Measurements from ENCODE around the gene TIMP1.

The TIMP1 gene

DNA sequence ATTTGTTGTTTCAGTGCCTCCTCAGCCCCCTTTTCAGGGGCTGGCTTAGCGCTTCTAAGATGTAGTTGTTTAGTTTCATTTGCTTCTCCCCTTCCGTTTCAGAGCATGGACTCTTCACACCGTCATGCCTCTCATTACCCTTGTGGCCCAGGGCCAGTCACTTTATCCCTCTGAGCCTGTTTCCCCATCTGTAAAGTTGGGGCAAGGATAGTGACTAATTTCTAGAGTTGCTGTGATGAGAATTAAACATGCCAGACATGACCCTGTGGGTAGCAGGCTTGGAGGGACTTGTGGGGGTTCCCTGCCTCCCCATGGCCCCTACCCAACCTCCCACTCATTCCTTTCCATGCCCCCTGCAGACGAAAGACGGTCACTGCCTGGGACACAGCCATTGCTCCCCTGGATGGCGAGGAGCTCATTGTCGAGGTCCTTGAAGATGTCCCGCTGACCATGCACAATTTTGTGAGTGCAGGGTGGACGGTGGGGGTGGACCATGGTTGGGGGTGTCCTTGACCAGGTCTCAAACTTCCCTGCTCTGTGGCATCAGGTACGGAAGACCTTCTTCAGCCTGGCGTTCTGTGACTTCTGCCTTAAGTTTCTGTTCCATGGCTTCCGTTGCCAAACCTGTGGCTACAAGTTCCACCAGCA lies 17.7 kb upstream of the TIMP1 start:
- POLR2A ChIA-PET: no interaction called here
- CTCF ChIA-PET: interaction anchor here (1.4 kb wide), 1 partner anchor 76 kb away, joined by 3 read pairs; no protein-coding TSS in a partner anchor
- DNase-seq: no peak
- no peak overlapping the region for H3K4me3 ChIP-seq (ENCODE audit: control insufficient read depth in 1 of 7, extremely low read depth in 1 of 7, insufficient read depth in 4 of 7, low read depth in 2 of 7, low read length in 6 of 7)
- peaks cover 0 to 21% (median 14%) of the 10 kb centered on the region in 4 experiments for H3K4me1 ChIP-seq (ENCODE audit: control extremely low read depth in 1 of 4, control insufficient read depth in 4 of 4, insufficient read depth in 4 of 4, low read length in 3 of 4)
- peaks cover 0 to 62% (median 26%) of the 10 kb centered on the region in 4 experiments for H3K36me3 ChIP-seq (ENCODE audit: control insufficient read depth in 4 of 4, insufficient read depth in 4 of 4, low read length in 3 of 4)
- H3K27ac ChIP-seq (ENCODE audit: insufficient read depth in 1 of 2, low read depth in 1 of 2, low read length in 2 of 2, poor library complexity in 1 of 2, severe bottlenecking in 2 of 2): no peak overlapping the region
- WGBS (ENCODE audit: insufficient coverage): 89% methylated on average over 10 of the region's 12 CpGs
- peaks cover 0 to 3% (median 0%) of the 10 kb centered on the region in 5 experiments for H3K9me3 ChIP-seq (ENCODE audit: control extremely low read depth in 1 of 5, control insufficient read depth in 4 of 5, insufficient read depth in 2 of 5, low read depth in 1 of 5, low read length in 4 of 5)
- H3K27me3 ChIP-seq (replicated peaks in 2 of 5; ENCODE audit: control insufficient read depth in 4 of 5, insufficient read depth in 5 of 5, low read length in 4 of 5): peaks cover 0 to 3% (median 0%) of the 10 kb centered on the region in 5 experiments

DNA sequence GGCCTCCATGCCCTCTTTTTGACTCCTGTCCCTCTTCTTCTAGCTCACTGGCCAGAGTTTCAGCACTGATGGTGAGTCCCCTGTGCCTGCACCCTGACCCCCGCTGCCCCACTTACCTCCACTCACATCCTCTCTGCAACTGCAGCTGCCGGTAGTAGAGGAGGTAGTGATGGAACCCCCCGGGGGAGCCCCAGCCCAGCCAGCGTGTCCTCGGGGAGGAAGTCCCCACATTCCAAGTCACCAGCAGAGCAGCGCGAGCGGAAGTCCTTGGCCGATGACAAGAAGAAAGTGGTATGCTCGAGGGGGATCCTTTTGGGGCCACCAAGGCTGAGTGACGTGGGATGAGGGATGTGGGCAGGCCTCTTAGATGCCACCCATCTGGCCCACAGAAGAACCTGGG lies 15.4 kb upstream of the TIMP1 start:
- H3K27me3 ChIP-seq (replicated peaks in 2 of 5; ENCODE audit: control insufficient read depth in 4 of 5, insufficient read depth in 5 of 5, low read length in 4 of 5): peaks cover 0 to 3% (median 0%) of the 10 kb centered on the region in 5 experiments
- H3K4me1 ChIP-seq (ENCODE audit: control extremely low read depth in 1 of 4, control insufficient read depth in 4 of 4, insufficient read depth in 4 of 4, low read length in 3 of 4): peaks cover 0 to 16% (median 5%) of the 10 kb centered on the region in 4 experiments
- POLR2A ChIA-PET: no interaction called here
- H3K4me3 ChIP-seq (ENCODE audit: control insufficient read depth in 1 of 7, extremely low read depth in 1 of 7, insufficient read depth in 4 of 7, low read depth in 2 of 7, low read length in 6 of 7): no peak overlapping the region
- peaks cover 0 to 77% (median 31%) of the 10 kb centered on the region in 4 experiments for H3K36me3 ChIP-seq (ENCODE audit: control insufficient read depth in 4 of 4, insufficient read depth in 4 of 4, low read length in 3 of 4)
- no peak for DNase-seq
- no peaks in the 10 kb centered on the region for H3K9me3 ChIP-seq (ENCODE audit: control extremely low read depth in 1 of 5, control insufficient read depth in 4 of 5, insufficient read depth in 2 of 5, low read depth in 1 of 5, low read length in 4 of 5)
- no peak overlapping the region for H3K27ac ChIP-seq (ENCODE audit: insufficient read depth in 1 of 2, low read depth in 1 of 2, low read length in 2 of 2, poor library complexity in 1 of 2, severe bottlenecking in 2 of 2)
- CTCF ChIA-PET: interaction anchor here (0.6 kb wide), 1 partner anchor 77 kb away, joined by 3 read pairs; no protein-coding TSS in a partner anchor
- 99% methylated on average over 9 of the region's 11 CpGs for WGBS (ENCODE audit: insufficient coverage)

DNA sequence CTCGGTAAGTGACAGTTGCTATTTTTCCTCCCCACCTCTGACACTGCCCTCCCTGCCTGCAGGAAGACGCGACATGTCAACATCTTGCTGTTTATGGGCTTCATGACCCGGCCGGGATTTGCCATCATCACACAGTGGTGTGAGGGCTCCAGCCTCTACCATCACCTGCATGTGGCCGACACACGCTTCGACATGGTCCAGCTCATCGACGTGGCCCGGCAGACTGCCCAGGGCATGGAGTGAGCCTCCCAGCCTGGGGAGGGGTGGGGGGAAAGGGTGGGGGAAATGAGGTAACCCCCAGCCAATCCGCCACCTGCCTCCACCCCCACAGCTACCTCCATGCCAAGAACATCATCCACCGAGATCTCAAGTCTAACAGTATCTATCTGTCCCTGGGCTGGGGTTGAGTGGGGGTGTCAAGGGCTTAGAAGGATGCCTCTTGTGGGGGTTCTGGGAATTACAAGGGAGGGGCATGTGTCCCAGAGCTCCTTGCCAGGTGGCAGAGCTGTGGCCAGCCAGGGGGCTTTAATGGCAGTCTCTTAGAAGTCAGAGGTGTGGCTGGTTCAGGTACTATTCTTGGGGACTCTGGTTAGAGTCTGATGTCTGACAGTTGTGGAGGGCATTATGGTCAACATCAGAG lies 13.5 kb upstream of the TIMP1 start:
- Histone ChIP-seq H3K4me3 (ENCODE audit: control insufficient read depth in 1 of 7, extremely low read depth in 1 of 7, insufficient read depth in 4 of 7, low read depth in 2 of 7, low read length in 6 of 7) (no peak overlapping the region), H3K36me3 (ENCODE audit: control insufficient read depth in 4 of 4, insufficient read depth in 4 of 4, low read length in 3 of 4) (peaks cover 0 to 67% (median 27%) of the 10 kb centered on the region in 4 experiments), H3K27me3 (replicated peaks in 2 of 5; ENCODE audit: control insufficient read depth in 4 of 5, insufficient read depth in 5 of 5, low read length in 4 of 5) (peaks cover 0 to 3% (median 0%) of the 10 kb centered on the region in 5 experiments), H3K9me3 (ENCODE audit: control extremely low read depth in 1 of 5, control insufficient read depth in 4 of 5, insufficient read depth in 2 of 5, low read depth in 1 of 5, low read length in 4 of 5) (no peaks in the 10 kb centered on the region), H3K27ac (ENCODE audit: insufficient read depth in 1 of 2, low read depth in 1 of 2, low read length in 2 of 2, poor library complexity in 1 of 2, severe bottlenecking in 2 of 2) (no peak overlapping the region), H3K4me1 (ENCODE audit: control extremely low read depth in 1 of 4, control insufficient read depth in 4 of 4, insufficient read depth in 4 of 4, low read length in 3 of 4) (peaks cover 0 to 3% (median 1%) of the 10 kb centered on the region in 4 experiments)
- DNase-seq: peak; percentile 42 to 74 (median 66)
- ChIA-PET POLR2A (no interaction called here), CTCF (interaction anchor here (0.6 to 1.6 kb wide), 4 partner anchors 28 to 75 kb away, joined by 3 to 4 read pairs (median 4); no protein-coding TSS in a partner anchor)
- WGBS (ENCODE audit: insufficient coverage): 98% methylated on average over 5 of the region's 13 CpGs

DNA sequence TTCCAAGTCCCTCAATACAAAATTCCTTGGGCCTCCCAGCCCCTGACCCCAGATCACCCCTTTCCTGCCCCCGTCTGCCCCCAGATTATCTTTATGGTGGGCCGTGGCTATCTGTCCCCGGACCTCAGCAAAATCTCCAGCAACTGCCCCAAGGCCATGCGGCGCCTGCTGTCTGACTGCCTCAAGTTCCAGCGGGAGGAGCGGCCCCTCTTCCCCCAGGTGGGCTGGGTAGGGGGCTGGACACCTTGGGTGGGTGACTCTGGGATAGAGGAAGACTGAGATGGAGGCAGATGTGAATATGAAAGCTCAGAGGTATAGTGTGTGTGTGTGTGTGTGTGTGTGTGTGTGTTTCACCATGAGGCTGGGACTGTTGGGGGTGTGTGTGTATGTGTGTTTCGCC lies 11.4 kb upstream of the TIMP1 start:
- ChIA-PET CTCF (no interaction called here), POLR2A (no interaction called here)
- no peak for DNase-seq
- H3K27me3 ChIP-seq (replicated peaks in 2 of 5; ENCODE audit: control insufficient read depth in 4 of 5, insufficient read depth in 5 of 5, low read length in 4 of 5): peaks cover 0 to 3% (median 0%) of the 10 kb centered on the region in 5 experiments
- peaks cover 0 to 49% (median 22%) of the 10 kb centered on the region in 4 experiments for H3K36me3 ChIP-seq (ENCODE audit: control insufficient read depth in 4 of 4, insufficient read depth in 4 of 4, low read length in 3 of 4)
- no peak overlapping the region for H3K27ac ChIP-seq (ENCODE audit: insufficient read depth in 1 of 2, low read depth in 1 of 2, low read length in 2 of 2, poor library complexity in 1 of 2, severe bottlenecking in 2 of 2)
- H3K4me1 ChIP-seq (ENCODE audit: control extremely low read depth in 1 of 4, control insufficient read depth in 4 of 4, insufficient read depth in 4 of 4, low read length in 3 of 4): peaks cover 0 to 12% (median 3%) of the 10 kb centered on the region in 4 experiments
- no peaks in the 10 kb centered on the region for H3K9me3 ChIP-seq (ENCODE audit: control extremely low read depth in 1 of 5, control insufficient read depth in 4 of 5, insufficient read depth in 2 of 5, low read depth in 1 of 5, low read length in 4 of 5)
- 87% methylated on average over 7 of the region's 8 CpGs for WGBS (ENCODE audit: insufficient coverage)
- no peak overlapping the region for H3K4me3 ChIP-seq (ENCODE audit: control insufficient read depth in 1 of 7, extremely low read depth in 1 of 7, insufficient read depth in 4 of 7, low read depth in 2 of 7, low read length in 6 of 7)

DNA sequence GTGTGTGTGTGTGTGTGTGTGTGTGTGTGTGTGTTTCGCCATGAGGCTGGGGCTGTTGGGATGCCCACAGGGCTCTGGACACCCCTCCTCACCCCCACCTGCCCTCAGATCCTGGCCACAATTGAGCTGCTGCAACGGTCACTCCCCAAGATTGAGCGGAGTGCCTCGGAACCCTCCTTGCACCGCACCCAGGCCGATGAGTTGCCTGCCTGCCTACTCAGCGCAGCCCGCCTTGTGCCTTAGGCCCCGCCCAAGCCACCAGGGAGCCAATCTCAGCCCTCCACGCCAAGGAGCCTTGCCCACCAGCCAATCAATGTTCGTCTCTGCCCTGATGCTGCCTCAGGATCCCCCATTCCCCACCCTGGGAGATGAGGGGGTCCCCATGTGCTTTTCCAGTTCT lies 11.0 kb upstream of the TIMP1 start:
- peaks cover 0 to 3% (median 0%) of the 10 kb centered on the region in 5 experiments for H3K27me3 ChIP-seq (replicated peaks in 2 of 5; ENCODE audit: control insufficient read depth in 4 of 5, insufficient read depth in 5 of 5, low read length in 4 of 5)
- H3K4me1 ChIP-seq (ENCODE audit: control extremely low read depth in 1 of 4, control insufficient read depth in 4 of 4, insufficient read depth in 4 of 4, low read length in 3 of 4): peaks cover 0 to 12% (median 3%) of the 10 kb centered on the region in 4 experiments
- CTCF ChIA-PET: interaction anchor here (1.4 kb wide), 1 partner anchor 54 kb away, joined by 4 read pairs; no protein-coding TSS in a partner anchor
- H3K27ac ChIP-seq (ENCODE audit: insufficient read depth in 1 of 2, low read depth in 1 of 2, low read length in 2 of 2, poor library complexity in 1 of 2, severe bottlenecking in 2 of 2): no peak overlapping the region
- DNase-seq: no peak
- POLR2A ChIA-PET: no interaction called here
- H3K4me3 ChIP-seq (ENCODE audit: control insufficient read depth in 1 of 7, extremely low read depth in 1 of 7, insufficient read depth in 4 of 7, low read depth in 2 of 7, low read length in 6 of 7): no peak overlapping the region
- peaks cover 0 to 47% (median 22%) of the 10 kb centered on the region in 4 experiments for H3K36me3 ChIP-seq (ENCODE audit: control insufficient read depth in 4 of 4, insufficient read depth in 4 of 4, low read length in 3 of 4)
- WGBS (ENCODE audit: insufficient coverage): 91% methylated on average over 10 of the region's 11 CpGs
- no peaks in the 10 kb centered on the region for H3K9me3 ChIP-seq (ENCODE audit: control extremely low read depth in 1 of 5, control insufficient read depth in 4 of 5, insufficient read depth in 2 of 5, low read depth in 1 of 5, low read length in 4 of 5)

DNA sequence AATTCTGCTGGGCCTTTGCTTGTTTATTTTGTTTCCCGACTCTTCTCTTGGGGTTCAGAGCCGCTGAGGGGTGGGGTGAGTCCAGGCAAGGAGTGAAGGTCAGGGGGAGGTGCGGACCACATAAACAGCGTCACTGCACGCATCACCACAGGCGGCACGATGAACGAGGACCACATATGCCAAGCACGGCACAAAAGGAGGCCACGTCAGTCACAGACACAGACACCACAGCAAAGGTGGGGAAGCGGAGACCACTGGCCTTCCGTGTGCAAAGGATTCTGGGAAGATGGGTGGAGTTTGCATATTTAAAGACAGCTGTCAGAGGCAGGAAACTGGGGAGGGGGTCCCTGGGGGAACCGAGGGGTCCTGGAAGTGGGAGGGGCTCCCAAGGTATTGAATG lies 10.3 kb upstream of the TIMP1 start:
- no peak overlapping the region for H3K4me3 ChIP-seq (ENCODE audit: control insufficient read depth in 1 of 7, extremely low read depth in 1 of 7, insufficient read depth in 4 of 7, low read depth in 2 of 7, low read length in 6 of 7)
- peaks cover 0 to under 1% (median 0%) of the 10 kb centered on the region in 5 experiments for H3K27me3 ChIP-seq (replicated peaks in 2 of 5; ENCODE audit: control insufficient read depth in 4 of 5, insufficient read depth in 5 of 5, low read length in 4 of 5)
- no peaks in the 10 kb centered on the region for H3K9me3 ChIP-seq (ENCODE audit: control extremely low read depth in 1 of 5, control insufficient read depth in 4 of 5, insufficient read depth in 2 of 5, low read depth in 1 of 5, low read length in 4 of 5)
- peaks cover 0 to 41% (median 19%) of the 10 kb centered on the region in 4 experiments for H3K36me3 ChIP-seq (ENCODE audit: control insufficient read depth in 4 of 4, insufficient read depth in 4 of 4, low read length in 3 of 4)
- no peak for DNase-seq
- CTCF ChIA-PET: interaction anchor here (1.4 kb wide), 1 partner anchor 53 kb away, joined by 4 read pairs; no protein-coding TSS in a partner anchor
- H3K27ac ChIP-seq (ENCODE audit: insufficient read depth in 1 of 2, low read depth in 1 of 2, low read length in 2 of 2, poor library complexity in 1 of 2, severe bottlenecking in 2 of 2): no peak overlapping the region
- POLR2A ChIA-PET: no interaction called here
- peaks cover 0 to 12% (median 3%) of the 10 kb centered on the region in 4 experiments for H3K4me1 ChIP-seq (ENCODE audit: control extremely low read depth in 1 of 4, control insufficient read depth in 4 of 4, insufficient read depth in 4 of 4, low read length in 3 of 4)
- 90% methylated on average over 12 of the region's 13 CpGs for WGBS (ENCODE audit: insufficient coverage)
